Kidney (tissue), 14 donors: ENCODE data around the gene BRCA2. TPM values are rescaled to one million over a fixed set of nuclear protein-coding genes. Genes with fewer than 3 reads are reported as not detected.

ENCODE experiments used
- DNase-seq, 5 donors: peaks; one replicate each; pipeline ENCODE4 v3.0.0-alpha.2; 2013 to 2020
- FAIRE-seq: peaks from 2 replicates; lab custom pipeline; 2012; peaks lifted over from hg19 to GRCh38; lab: Jason Lieb, UNC
- H3K27ac ChIP-seq, 2 donors: one replicate each; pipeline ENCODE4 v1.7.0; 2013; ENCODE audit warnings: low read depth in 2 of 2, low read length in 2 of 2, inconsistent platforms in 1 of 2
- H3K27me3 ChIP-seq: one replicate; pipeline ENCODE4 v1.7.1; 2013; ENCODE audit warnings: low read length, inconsistent platforms; ENCODE audit not compliant: control insufficient read depth, insufficient read depth
- H3K36me3 ChIP-seq, 3 donors: one replicate each; pipeline versions ENCODE4 v1.7.0 to v1.7.1; 2013; ENCODE audit warnings: low read length in 3 of 3, control low read depth in 1 of 3, inconsistent platforms in 1 of 3; ENCODE audit not compliant: insufficient read depth in 3 of 3, control insufficient read depth in 2 of 3
- H3K4me1 ChIP-seq, 3 donors: one replicate each; pipeline versions ENCODE4 v1.7.0 to v1.7.1; 2013; ENCODE audit warnings: low read length in 3 of 3, inconsistent platforms in 1 of 3, low read depth in 1 of 3; ENCODE audit not compliant: control insufficient read depth in 2 of 3, insufficient read depth in 2 of 3
- H3K4me3 ChIP-seq, 3 donors: one replicate each; pipeline versions ENCODE4 v1.7.0 to v1.8.1; 2013; ENCODE audit warnings: low read length in 3 of 3, control low read depth in 1 of 3, inconsistent platforms in 1 of 3
- H3K9ac ChIP-seq, 3 donors: one replicate each; pipeline versions ENCODE4 v1.7.0 to v1.7.1; 2013; ENCODE audit warnings: low read length in 3 of 3, control low read depth in 1 of 3, inconsistent platforms in 1 of 3
- H3K9me3 ChIP-seq, 3 donors: one replicate each; pipeline versions ENCODE4 v1.7.0 to v1.7.1; 2013; ENCODE audit warnings: low read length in 3 of 3, control low read depth in 1 of 3, inconsistent platforms in 1 of 3; ENCODE audit not compliant: control insufficient read depth in 2 of 3, insufficient read depth in 1 of 3
- intact Hi-C: fragments of 100-400 bp; cut with DNase I; formaldehyde crosslinking; loops from one replicate; pipeline ENCODE4 v1.11.1; 2022
- polyA plus RNA-seq: library from polyadenylated mRNA; stranded (reverse); fragments of 350-450 nt; fragmentation: Illumina TruSeq; extraction: RNeasy Lipid Tissue Mini Kit (QIAGEN cat#74804); gene quantifications from one replicate; pipeline ENCODE4 v1.2.3, GENCODE V29; 2014; ENCODE audit warnings: low read depth, low replicate concordance; ENCODE audit not compliant: insufficient read depth
- total RNA-seq: library from RNA; stranded (reverse); fragmentation: NEBNext Ultra II Directional; extraction: Animal tissue kit (Norgen Biotek cat#: 25700); gene quantifications from one replicate; pipeline ENCODE4 v1.2.1, GENCODE V29; 2021
- TF ChIP-seq, protein P1 (sequence below): IDR thresholded peaks from 3 replicates; pipeline ENCODE4 v1.5.1; 2012; ENCODE audit warnings: mild to moderate bottlenecking, moderate library complexity, borderline replicate concordance; ENCODE audit not compliant: insufficient read depth; ENCODE audit errors: extremely low read depth
- donor health status: control.
- donor health status: control.
- donor health status: control.
- donor health status: control.
- donor health status: control.
- donor health status: DM: yes; HTN: yes; CAD: no.
- donor health status: Normal renal cell carcinoma (clear cell type).

The BRCA2 gene
- total and polyA plus RNA-seq, 2 donors from 2014 or later: 0.02 to 2.0 TPM

- Histone ChIP-seq H3K36me3 (peaks cover 0 to 2% (median 0%) of the 10 kb centered on the region in 3 donors), H3K9ac (no peak overlapping the region), H3K4me3 (no peak overlapping the region), H3K9me3 (no peaks in the 10 kb centered on the region), H3K27ac (no peak overlapping the region), H3K4me1 (no peaks in the 10 kb centered on the region), H3K27me3 (no peaks in the 10 kb centered on the region)
- DNase-seq (no peak), FAIRE-seq (no peak)
- intact Hi-C loops: no loop called here
- TF ChIP-seq, protein P1, sequence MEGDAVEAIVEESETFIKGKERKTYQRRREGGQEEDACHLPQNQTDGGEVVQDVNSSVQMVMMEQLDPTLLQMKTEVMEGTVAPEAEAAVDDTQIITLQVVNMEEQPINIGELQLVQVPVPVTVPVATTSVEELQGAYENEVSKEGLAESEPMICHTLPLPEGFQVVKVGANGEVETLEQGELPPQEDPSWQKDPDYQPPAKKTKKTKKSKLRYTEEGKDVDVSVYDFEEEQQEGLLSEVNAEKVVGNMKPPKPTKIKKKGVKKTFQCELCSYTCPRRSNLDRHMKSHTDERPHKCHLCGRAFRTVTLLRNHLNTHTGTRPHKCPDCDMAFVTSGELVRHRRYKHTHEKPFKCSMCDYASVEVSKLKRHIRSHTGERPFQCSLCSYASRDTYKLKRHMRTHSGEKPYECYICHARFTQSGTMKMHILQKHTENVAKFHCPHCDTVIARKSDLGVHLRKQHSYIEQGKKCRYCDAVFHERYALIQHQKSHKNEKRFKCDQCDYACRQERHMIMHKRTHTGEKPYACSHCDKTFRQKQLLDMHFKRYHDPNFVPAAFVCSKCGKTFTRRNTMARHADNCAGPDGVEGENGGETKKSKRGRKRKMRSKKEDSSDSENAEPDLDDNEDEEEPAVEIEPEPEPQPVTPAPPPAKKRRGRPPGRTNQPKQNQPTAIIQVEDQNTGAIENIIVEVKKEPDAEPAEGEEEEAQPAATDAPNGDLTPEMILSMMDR: no peak
Observed at GRCh38 chr13:32297206-32297605, 18.1 kb upstream of the BRCA2 start.

- H3K4me3 ChIP-seq: no peak overlapping the region
- H3K9me3 ChIP-seq: no peaks in the 10 kb centered on the region
- intact Hi-C loops: no loop called here
- DNase-seq (no peak), FAIRE-seq (no peak)
- H3K4me1 ChIP-seq: no peaks in the 10 kb centered on the region
- H3K27ac ChIP-seq: no peak overlapping the region
- H3K9ac ChIP-seq: no peak overlapping the region
- H3K27me3 ChIP-seq: no peaks in the 10 kb centered on the region
- peaks cover 0 to 2% (median 0%) of the 10 kb centered on the region in 3 donors for H3K36me3 ChIP-seq
- TF ChIP-seq, protein P1: no peak
Observed at GRCh38 chr13:32298695-32299094, 16.6 kb upstream of the BRCA2 start.

DNA sequence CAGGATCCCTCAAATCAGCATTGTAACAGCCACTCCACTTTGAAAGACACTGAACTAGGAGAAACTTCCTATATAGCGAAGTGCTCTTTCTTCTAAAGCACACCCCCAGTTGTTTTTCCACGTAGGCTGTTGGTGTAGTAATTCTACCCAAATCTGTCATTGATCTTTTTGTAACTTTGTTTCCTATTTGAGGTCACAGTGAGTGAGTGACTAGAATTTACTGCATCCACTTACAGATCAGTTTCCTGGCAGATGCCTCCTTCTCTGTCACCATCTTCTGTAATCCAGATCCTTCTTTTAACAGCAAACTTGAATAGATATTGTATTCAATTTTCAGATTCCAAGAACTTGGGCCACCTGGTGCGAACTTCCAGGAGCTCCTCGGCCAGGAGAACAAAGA is 15.4 kb upstream of the BRCA2 start:
- DNase-seq (peak in 2 of 5 donors; percentile 15 to 25), FAIRE-seq (no peak)
- TF ChIP-seq, protein P1: no peak
- Histone ChIP-seq H3K9ac (no peak overlapping the region), H3K27ac (no peak overlapping the region), H3K27me3 (no peaks in the 10 kb centered on the region), H3K36me3 (peaks cover 0 to 2% (median 0%) of the 10 kb centered on the region in 3 donors), H3K4me3 (no peak overlapping the region), H3K4me1 (no peaks in the 10 kb centered on the region), H3K9me3 (no peaks in the 10 kb centered on the region)
- intact Hi-C loops: no loop called here

GRCh38 chr13:32300406-32300805 is 14.9 kb upstream of the BRCA2 start:
- Histone ChIP-seq H3K4me1 (no peaks in the 10 kb centered on the region), H3K27ac (no peak overlapping the region), H3K4me3 (no peak overlapping the region), H3K9me3 (no peaks in the 10 kb centered on the region), H3K27me3 (no peaks in the 10 kb centered on the region), H3K9ac (no peak overlapping the region), H3K36me3 (peaks cover 0 to 1% (median 0%) of the 10 kb centered on the region in 3 donors)
- TF ChIP-seq, protein P1: no peak
- DNase-seq (peak in 1 of 5 donors; percentile 37), FAIRE-seq (no peak)
- intact Hi-C loops: no loop called here
